CD4-positive, alpha-beta T cell treated with Interleukin-6 for 4 hours (primary cell): Measurements from ENCODE around the gene C2CD4D.
"Not testable (repeated sequence)": the region's sequence is repeated elsewhere in the genome, so short reads cannot be mapped to it uniquely, and the experiment has no call there.

Experiments
- DNase-seq: peaks from one replicate; pipeline ENCODE4 v3.0.0-alpha.2; 2020; ENCODE audit warnings: mixed read lengths

Gene C2CD4D

GRCh38 chr1:151858030-151858746, 18.6 kb upstream of the C2CD4D start:
- DNase-seq = no peak

GRCh38 chr1:151855933-151856332, 16.3 kb upstream of the C2CD4D start:
- DNase-seq = no peak

- not testable (repeated sequence) for DNase-seq
Observed at GRCh38 chr1:151855516-151855915, 15.9 kb upstream of the C2CD4D start.

- DNase-seq = no peak
Observed at GRCh38 chr1:151854658-151855057, 15.0 kb upstream of the C2CD4D start.

GRCh38 chr1:151853411-151853943, 13.9 kb upstream of the C2CD4D start, which contains the start of gene THEM5:
THEM5 (minus strand) TSS chr1:151853712; CDS start chr1:151853565, 147 bp downstream.
- DNase-seq = no peak

- no peak for DNase-seq
Observed at GRCh38 chr1:151852733-151853132, 13.1 kb upstream of the C2CD4D start.

DNA sequence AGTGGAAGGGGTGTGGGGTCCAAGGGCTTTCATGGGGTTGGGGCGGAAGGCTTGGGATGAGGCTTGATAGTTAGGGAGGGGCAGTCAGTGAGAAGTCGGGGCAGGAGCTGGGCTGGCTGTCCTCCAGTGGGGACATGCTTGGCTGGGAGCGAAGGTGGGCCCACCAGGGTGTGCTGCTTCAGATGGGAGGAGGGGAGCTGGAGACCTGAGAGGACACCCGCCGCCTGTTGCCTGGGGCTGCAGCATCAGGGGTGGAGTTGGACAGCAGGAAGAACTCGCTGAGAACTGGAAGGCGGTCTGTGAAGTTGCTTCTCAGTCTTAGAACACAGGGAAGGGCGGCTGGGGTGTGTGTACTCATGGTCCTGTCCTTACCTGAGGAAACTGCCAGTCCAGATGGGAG, 12.3 kb upstream of the C2CD4D start:
- no peak for DNase-seq

- DNase-seq = no peak
Observed at GRCh38 chr1:151849871-151850270, 10.3 kb upstream of the C2CD4D start.

- no peak for DNase-seq
Observed at GRCh38 chr1:151849126-151849525, 9.5 kb upstream of the C2CD4D start.

- no peak for DNase-seq
Observed at GRCh38 chr1:151847867-151848596, 8.4 kb upstream of the C2CD4D start.

DNA sequence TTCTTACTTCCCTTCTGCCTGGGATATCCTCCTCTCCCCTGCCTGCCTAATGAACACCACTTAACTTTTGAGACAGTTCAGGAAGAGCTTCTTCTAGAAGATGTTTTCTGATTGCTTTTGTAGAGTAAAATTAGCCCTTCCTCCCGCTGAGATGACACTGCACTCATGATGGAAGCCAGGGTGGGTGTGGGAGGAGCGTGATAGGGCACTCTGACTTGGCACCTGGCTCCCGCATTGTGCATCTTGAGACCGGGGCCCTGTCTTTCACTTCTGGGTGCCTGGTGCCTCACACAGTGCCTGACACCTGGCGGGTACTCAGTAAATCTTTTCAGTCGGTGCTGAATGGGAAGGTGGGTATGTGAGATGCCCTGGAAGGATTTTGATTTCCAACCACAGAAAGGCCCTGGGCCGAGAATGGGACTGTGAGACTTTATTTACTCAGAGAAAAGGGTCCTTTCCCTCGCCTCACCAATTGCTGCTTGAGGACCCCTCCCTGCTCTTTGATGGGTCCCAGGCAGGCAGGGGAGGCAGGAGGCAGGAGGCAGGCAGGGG, 7.1 kb upstream of the C2CD4D start:
- DNase-seq = no peak

- DNase-seq = no peak
Observed at GRCh38 chr1:151846062-151846568, 6.5 kb upstream of the C2CD4D start.

GRCh38 chr1:151843398-151843797, 3.8 kb upstream of the C2CD4D start:
- DNase-seq = no peak

- DNase-seq = no peak
Observed at GRCh38 chr1:151841141-151841540, 1.5 kb upstream of the C2CD4D start.

- DNase-seq = no peak
Observed at GRCh38 chr1:151840421-151840820, 801 bp upstream of the C2CD4D start.

- no peak for DNase-seq
Observed at GRCh38 chr1:151839082-151839412, 573 bp downstream of the C2CD4D start.

GRCh38 chr1:151838222-151839081, 1.2 kb downstream of the C2CD4D start:
- DNase-seq = peak; percentile 51

GRCh38 chr1:151837884-151838221, 1.8 kb downstream of the C2CD4D start:
- DNase-seq = no peak

DNA sequence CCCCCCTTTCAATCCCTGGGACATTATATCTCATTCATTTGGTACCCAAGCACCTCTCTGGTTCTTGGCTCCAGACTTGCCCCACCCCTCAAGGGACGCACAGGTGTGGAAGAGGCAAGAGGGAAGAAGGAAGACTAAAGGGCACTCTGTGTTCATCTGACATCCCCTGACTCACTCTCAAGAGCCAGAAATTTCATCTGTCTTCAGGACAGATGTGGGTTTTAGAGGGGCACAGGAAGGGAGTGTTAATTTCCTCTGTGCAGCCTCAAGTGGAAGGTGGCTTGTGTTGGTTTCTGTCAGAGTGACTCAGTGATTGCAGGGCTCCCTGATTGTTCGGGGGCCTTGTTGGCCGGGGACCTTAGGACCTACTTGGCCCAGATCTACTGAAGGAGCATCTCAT, 2.4 kb downstream of the C2CD4D start:
- DNase-seq = peak; percentile 45

DNA sequence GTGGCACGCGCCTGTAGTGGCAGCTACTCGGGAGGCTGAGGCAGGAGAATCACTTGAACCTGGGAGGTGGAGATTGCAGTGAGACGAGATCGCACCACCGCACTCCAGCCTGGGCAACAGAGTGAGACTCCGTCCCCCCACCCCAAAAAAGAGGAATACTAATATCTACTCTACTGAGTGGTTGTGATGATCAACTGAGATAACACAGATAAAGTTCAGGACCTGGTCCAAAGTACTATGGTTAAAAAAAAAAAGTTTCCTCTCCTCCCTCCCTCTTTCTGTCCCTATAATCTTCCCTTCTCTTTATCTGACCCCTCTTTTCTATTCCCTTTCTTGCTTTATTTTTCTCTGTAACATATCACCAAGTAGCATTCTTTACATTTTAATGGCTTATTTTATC, 4.0 kb downstream of the C2CD4D start:
- DNase-seq = no peak

DNA sequence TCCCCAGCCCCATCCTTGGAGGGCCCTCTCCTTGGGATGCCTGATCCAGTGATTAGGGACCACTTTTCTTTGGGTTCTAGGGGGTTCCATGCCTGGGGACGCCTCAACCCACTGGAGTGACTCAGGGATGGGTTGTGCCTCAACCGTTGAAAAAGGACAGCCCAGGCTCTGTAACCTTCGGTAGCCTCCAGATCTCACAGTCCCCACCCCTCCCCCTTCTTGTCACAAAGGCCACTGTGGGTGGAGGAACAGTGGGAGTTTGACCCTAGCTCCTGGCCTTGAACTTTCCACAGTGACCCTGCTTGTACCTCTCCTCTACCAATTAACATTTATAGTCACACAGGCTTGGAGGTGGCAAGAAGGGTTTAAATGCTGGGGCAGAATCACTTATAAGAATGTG, 5.4 kb downstream of the C2CD4D start:
- DNase-seq = no peak

DNA sequence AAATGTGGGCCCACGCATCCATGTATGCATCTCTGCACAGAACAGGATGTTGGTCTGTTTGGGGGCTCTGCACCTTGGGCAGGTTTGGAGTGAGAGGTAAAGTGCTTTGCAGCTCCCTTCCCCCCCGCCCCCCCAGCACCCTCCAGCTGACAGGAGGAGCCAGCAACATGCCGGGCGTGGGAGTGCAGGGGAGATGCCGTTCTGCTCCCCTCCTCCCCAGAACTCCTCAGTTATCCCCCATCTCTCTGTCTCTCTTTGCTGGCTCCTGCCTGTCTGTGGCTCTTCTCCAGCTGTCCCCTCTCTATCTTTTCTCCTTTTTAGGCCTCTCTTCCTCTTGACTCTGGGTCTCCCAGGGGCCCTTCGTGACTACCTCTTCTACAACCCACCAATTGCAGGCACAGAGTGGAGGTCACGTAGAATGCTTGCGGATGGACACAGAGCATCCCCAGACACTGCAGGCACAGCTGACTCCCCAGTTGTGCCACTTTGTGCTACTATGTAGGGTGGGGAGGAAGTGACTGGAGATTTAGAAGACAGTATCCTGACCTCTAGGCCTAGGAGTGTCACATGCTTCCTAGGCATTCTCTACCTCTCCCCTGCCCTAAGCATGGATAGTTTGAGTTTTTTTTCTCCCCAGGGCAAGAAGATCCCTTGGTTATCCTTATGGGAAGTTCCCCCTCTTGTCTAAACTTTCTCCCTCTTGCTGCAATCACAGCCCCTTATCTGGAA, 6.3 kb downstream of the C2CD4D start:
- no peak for DNase-seq
